ENCODE results near the gene ZFYVE19.

Gene ZFYVE19, protein sequence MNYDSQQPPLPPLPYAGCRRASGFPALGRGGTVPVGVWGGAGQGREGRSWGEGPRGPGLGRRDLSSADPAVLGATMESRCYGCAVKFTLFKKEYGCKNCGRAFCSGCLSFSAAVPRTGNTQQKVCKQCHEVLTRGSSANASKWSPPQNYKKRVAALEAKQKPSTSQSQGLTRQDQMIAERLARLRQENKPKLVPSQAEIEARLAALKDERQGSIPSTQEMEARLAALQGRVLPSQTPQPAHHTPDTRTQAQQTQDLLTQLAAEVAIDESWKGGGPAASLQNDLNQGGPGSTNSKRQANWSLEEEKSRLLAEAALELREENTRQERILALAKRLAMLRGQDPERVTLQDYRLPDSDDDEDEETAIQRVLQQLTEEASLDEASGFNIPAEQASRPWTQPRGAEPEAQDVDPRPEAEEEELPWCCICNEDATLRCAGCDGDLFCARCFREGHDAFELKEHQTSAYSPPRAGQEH

DNA sequence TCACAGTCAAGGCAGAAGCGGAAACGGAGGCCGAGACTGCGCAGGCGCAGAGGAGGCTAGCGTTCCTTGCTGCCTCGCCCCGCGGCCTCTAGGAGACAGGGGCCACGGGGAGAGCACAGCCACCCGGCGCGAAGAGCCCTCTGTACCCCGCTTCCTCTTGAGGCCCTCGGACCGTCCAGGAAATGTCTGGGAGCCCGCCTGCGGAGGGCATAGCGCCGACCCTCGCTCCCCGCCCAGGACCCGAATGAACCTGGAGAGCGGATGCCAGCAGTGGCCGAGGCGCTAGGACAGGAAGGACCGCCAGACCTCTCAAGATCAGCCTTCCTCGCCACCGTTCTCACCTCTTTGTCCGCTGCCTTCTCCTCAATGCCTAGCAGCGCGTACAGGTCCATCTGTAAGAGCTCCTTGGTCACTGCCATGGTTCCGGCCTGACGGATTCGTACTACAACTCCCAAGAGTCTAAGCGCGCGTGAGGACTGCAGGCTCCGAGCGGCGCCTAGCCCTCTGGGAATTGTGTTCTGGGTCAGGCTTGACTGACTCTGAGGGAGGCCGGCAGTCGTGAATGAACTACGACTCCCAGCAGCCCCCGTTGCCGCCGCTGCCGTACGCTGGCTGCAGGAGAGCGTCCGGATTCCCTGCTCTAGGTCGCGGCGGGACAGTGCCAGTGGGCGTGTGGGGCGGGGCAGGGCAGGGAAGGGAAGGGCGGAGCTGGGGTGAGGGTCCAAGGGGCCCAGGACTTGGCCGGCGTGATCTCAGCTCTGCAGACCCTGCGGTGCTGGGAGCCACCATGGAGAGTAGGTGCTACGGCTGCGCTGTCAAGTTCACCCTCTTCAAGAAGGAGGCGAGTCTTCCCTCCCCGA, at the start of gene ZFYVE19, which contains the start of gene DNAJC17:
Gene ZFYVE19 (plus strand): TSS at position 62 of the 860 bp plus-strand sequence. CDS start 501 bp downstream, at position 563.
Gene DNAJC17 (minus strand): TSS at position 446 of the 860 bp plus-strand sequence. CDS start 27 bp downstream, at position 419.
- peak; percentile 98 for DNase-seq (ENCODE audit: low read depth)

DNA sequence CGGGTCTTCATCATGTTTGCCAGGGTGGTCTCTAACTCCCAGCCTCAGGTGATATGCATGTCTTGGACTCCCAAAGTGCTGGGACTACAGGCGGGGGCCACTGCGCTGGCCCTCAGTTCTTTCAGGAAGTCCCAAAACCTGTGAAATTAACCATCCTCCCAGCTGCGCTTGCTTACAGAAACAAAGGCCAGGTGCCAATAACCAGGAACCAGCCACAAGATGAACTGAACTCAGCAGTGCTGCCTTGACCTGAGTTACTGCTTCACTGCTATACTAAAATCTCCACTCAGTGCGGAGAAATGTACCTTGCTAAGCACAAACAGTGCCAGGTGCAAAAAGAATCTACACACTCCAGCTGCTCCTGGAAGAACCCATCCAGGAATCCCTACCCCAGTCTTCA, 46.9 kb upstream of the ZFYVE19 start:
- DNase-seq (ENCODE audit: low read depth): no peak

DNA sequence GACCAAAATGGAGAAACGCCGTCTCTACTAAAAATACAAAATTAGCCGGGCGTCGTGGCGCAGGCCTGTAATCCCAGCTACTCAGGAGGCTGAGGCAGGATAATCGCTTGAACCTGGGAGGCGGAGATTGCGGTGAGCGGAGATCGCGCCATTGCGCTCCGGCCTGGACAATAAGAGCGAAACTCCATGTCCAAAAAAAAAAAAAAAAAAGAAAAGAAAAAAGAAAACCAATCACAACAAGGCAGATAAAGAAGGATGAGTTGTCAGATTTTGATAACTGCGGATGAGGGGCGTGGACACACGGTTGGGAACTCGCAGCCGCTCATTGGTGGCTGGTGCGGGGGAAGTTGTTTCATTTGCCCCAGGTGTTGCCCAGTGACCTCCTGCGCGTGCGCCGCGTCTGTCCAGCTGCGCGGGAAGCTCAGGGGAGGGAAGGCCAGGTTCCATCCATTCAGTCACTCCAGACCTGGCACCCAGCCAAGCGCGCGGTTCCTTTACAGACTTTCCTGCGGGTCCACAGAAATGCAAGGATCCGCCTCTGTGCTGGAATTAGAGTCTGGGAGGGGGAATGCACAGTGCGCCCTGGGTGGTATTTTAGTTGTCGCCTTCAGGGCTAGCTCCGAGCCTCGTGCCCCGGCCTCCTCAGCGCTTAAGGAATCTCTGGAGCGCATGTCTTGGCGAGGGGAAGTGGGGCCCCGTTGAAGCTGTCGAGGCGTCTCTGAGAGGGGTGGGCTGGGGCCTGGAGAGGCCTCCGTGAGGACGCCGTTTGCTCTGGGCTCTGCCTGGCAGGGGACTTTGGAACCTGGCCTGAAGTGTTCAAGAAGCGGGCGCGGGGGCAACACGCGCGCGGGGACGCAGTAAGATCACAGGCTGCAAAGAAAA, 43.7 kb upstream of the ZFYVE19 start:
- peak; percentile 15 for DNase-seq (ENCODE audit: low read depth)

DNA sequence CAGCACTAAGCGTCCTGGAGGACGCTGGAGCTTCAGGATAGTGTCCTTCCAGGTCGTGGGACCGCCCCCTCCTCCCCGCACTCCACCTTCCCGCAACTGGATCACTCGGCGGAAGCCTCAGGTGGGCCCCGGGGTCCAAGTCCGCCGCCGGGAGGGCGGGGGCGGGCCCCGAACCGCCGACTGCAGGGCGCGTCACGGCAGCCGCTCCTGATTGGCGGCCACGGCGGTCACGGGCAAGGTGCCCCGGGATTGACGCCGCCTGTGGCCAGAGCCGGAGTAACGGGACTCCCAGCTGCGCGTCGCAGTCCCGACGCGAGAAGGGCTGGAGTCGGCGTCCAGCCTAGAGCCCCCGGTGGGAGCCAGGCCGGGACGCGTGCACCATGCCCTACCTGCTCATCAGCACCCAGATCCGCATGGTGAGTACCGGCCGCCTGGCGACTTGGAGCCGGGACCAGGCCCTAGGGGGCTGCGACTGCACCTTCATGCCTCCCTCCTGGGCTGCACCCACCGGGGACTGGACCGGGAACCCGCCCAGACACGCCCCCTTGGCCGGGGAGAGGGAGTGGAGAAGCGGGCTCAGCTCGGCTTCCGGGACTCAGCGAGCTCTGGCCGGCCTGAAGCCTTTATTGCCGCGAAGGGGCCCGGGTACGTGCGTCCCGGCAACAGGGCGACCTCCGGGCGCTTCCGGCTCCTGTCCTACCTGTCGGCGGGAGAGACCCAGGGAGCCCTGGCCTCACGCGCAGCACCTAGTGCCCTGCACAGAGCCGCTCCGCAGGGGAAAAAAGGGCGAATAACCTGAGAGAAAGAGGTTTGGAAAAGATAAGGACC, 42.9 kb upstream of the ZFYVE19 start, which contains the start of gene GCHFR:
Gene GCHFR (plus strand): TSS at position 268 of the 828 bp plus-strand sequence. CDS start 113 bp downstream, at position 381.
- DNase-seq (ENCODE audit: low read depth): peak; percentile 53

DNA sequence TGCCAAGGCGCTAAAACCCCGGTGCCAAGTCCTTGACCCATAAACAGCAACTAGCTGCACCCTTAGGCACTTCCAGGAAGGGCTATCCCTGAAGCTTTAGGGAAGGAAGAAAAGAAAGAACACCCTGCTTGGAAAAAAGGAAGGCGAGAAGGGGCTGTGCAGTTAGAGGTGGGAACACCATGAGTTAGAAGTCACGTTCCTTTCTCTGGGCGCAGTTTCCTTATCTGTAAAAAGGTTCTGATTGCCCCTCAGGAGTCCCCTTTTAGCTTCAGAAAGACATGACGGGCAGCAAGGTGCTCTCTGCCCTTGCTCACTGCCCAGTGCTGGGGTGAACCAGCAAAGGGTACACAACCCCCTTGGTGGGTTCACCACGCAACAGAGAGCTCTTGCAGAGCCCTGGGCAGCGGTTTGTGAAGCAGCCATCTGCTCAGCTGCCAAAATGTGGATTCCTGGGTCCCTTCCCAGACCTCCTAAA, 42.2 kb upstream of the ZFYVE19 start:
- no peak for DNase-seq (ENCODE audit: low read depth)

DNA sequence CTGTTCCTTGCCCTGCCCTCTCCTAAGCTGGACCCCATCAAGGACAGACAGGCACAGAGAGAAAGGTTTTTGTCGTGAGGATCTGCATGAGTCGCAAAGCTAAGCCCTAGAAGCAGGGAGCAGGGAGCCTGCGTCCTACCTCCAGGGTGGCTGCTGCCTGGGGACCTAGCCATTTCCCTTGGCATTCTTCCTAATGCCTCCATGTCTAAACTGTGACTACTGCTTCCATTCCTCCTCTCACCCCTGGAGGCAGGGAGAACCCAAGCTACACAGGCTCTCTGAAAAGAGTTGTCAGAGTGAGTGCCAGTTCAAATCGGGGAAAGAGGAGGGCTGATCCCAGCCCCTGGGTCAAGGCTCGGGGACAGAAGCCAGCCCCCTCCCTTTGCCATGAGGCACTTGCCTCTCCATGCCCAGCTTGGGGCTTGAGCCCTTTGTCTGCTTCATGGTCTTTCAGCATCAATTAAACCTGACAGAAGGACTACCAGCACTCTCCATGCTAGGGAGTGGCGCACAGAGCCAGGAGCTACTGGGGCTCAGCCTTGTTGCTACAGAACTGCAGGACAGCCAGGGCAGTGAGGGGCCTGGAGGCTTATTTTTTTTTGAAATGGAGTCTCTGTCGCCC, 40.6 kb upstream of the ZFYVE19 start:
- DNase-seq (ENCODE audit: low read depth): no peak

DNA sequence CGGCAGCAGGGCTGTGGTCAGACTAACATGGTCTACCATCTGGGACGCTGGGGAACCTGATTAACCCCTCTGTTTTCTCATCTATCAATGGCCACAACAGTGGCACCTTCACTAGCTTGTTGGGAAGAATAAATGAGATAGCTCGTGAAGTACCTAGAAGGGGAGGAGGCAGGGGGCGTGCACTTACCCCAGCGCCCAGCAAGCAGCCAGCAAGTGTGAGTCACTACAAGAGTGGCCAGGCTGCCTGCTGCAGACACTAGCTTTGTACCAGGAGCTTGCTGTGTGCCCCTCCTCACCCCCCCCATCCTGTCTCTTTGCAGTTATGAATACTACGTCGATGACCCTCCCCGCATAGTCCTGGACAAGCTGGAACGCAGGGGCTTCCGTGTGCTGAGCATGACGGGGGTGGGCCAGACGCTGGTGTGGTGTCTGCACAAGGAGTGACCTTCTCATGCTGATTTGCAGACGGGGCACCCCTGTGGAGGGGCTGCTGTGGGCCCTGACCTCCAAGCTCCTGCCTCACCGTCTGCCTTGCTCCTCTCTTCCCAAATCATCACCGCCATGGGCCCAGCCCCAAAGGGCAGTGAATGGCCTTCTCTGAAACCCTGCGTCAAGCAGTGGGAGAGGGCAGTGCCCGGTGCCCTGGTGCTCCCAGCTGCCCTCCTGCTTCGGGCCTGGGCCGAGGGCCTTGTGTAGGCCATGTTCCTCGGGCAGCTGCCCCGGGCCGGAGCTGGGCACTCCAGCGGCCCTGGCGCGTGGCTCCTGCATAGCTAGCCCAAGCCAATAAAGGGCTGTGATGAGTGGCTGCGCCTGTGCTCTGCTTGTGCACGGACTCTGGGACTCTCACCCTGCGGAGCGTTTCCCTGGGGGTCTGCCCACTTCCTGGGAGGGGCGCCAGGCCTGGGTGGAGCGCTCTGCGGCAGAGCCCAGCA, 39.7 kb upstream of the ZFYVE19 start:
- no peak for DNase-seq (ENCODE audit: low read depth)

DNA sequence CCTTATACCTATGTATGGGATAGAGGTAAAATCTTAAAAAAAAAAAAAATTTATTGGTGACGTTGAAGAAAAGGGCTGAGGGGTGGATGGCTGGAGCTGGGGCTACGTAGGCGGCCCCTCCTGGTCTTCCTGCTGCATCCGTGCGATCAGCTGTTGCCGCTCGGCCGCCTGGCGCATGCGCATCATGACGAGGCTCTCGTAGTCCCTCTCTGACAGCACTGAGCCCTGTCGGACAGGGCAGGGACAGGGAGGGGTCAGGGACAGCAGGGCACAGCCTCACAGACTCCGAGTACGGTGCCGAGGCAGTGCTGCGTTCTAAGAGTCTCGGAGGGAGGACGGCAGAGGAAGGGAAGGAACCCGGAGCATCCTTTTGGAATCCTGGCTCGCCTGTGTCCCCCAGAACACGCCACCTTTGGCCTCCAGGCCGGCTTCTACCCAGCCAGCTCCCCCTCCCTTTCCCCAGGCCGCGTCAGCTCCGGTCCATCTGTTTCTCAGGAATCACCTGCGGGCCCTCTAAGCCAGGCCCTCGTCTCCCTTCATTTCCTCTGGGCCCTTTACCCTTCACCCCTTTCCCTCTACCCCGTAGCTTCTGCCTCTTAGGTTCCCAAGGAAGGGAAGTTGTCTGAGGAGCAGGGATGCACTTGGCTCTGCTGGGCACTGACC, 38.9 kb upstream of the ZFYVE19 start:
- no peak for DNase-seq (ENCODE audit: low read depth)

DNA sequence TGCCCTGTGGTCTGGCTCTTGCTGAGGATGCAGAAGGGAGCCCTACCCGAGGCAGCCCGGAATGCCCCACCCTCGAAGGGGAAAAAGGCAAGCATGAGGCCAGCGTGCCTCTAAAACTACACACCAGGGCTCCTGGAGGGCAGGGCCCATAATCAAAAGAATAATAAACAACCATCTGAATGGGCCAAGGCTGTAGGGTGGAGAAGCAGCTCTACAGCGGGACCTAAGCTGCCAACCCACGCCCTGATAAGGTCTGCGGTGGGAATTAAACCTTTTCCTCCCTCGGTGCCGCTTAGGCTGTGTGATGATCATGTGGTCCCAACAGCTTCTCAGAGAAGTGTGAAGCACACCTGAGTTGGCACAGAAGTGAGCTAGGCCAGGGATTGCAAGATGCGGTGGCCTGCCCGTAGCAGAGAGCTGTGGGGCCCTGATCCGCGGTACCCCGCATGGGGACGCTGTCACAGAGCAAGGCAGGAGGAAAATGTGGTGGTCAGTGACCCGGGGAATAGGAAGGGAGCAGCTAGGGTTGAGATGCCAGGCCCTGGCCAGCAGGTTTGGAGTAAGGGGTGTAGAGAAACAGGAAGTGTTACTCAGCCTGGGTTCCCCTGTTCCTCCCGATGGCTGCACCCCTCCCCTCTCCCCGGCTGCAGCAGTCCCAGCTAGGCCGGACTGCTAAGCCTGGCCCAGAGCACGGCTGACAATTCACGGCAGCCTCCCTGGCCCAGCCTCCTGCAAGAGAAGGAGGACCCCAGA, 38.2 kb upstream of the ZFYVE19 start:
- no peak for DNase-seq (ENCODE audit: low read depth)

DNA sequence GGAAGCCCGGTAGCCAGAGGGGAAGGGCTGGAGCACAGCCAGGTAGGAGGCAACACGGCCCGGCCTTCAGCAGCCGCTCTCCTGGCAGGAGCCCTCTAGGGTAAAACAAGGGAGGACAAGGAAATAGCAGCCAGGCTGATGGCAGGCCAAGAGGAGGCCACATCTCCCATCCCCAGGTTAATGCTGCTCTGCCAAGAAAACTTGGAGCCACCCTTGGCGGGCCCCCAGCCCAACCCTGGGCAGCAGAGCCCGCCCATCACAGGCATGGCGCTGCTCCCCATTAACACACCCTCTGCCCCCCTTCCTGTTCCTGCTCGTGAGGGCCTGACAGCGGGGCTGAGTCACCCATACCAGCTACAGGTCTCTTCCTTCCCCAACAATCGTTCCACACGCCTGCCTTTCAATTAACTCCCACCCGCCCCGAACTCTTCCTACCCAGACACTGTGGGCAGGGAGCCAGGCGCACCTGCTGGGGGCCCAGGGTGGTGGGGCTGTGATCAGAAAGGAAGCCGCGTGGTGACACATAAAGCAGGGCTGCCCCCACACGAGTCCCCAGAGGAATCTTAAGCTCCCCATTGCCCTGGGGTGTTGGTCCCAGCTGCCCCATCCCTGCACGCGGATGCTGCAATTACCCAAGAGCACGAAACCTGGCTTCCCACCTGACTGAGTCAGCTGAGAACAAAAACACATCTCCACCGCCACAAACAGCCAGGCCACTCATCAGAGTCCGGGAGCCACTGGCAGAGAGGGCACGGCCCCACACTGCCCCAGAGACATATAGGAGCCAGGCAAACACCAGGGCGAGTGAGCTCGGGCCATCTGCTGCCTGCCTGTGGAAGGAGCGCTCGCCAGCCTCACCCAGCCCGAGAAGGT, 37.4 kb upstream of the ZFYVE19 start, which contains the start of gene C15orf62:
Gene C15orf62 (plus strand): TSS at position 707 of the 873 bp plus-strand sequence. CDS start 516 bp downstream, outside the sequence.
- no peak for DNase-seq (ENCODE audit: low read depth)

DNA sequence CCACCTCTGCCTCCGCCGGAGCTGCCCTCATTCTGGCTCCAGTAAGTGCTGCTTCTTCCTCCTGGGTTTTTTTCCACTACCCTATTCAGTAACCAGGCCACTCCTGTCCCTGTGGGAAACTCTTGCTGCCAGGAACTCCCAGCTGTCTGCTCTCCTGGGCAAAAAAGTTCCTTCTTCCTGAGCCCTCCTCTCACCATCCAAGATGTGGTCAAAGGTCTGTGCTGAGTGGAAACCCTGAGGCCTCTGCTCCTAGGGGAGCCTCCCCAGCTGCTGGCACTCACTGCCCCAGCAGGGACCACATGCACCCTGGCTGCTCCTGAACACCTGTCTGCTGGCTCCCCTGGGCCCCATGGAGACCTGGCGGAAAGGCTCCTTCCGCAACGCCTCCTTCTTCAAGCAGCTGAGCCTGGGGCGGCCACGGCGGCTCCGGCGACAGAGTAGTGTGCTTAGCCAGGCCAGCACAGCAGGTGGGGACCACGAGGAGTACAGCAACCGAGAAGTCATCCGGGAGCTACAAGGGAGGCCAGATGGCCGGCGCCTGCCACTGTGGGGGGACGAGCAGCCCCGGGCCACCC, 36.7 kb upstream of the ZFYVE19 start:
- no peak for DNase-seq (ENCODE audit: low read depth)

DNA sequence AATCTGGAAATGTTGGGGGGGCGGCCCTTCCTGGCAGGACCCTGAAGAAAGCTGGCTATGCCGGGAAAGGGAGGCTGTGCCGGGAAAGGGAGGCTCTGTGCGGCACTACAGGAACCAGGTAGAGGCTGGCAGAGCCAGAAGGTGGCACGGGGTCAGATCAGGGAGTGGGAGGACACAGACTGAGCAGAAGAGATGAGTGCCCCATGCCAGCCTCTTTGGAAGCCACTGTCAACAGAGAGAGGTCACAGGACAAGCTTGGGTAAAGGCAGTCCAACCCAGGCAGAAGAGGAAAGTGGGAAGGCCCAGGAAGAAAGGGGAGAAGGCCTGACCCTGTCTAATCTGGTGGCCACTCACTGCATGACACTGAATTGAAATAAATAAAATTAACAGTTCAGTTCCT, 35.6 kb upstream of the ZFYVE19 start:
- no peak for DNase-seq (ENCODE audit: low read depth)

DNA sequence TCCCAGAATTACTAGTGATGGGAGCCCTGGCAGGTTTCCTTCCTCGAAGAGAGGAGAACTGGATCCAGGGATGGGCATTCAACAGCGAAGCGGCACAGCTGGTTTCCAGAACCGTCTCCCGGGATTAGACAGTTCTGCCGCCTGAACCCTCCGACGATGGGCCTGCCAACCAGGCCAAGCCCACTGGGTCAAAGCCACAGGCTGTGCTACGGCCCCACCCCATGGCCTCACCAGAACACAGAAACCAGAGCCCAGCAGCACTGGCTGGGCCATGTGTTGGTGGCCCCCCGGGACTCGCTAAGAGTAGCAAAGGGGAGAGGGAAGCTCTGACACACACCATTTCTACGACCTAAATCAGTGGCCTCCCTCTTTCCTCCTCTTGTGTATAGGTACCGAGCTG, 34.9 kb upstream of the ZFYVE19 start:
- no peak for DNase-seq (ENCODE audit: low read depth)

DNA sequence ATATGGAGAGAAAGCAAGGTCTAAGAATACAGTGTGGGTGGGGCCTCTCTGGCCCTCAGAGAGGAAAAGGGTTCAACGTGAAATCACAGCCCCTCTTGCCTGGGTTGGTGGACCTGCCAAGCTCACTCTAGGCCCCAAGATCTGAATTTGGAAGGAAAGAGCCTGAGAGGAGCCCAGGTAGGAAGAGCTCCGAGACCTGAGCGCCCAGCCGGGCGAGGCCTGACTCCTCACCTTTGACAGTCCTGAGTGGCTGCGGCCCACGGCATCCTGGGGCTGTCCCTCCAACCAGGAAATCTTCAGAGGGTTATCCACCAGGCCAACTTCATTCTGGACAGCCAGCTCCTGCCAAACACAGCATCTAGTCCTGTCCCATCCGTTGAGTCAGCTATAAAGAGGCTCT, 33.4 kb upstream of the ZFYVE19 start:
- no peak for DNase-seq (ENCODE audit: low read depth)

DNA sequence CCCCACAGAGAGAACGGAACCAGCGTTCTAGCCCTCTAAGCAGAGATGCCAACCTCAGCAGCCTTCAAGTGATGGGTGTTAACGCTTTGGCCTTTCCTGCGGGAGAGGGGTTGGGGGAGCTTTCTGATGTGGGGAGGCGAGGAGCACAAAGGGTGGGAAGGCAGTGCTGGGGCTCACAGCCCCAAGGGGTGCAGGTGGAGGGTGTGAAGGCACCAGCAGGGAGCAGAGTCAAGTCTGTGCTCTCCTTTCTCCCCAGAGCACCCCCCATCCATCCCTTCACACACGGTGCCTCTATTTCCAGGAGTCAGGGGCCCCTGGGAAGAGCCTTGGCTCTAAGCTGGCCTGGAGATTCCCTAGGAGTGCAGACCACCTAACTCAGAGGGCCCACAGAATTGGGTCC, 33.0 kb upstream of the ZFYVE19 start:
- DNase-seq (ENCODE audit: low read depth): no peak

DNA sequence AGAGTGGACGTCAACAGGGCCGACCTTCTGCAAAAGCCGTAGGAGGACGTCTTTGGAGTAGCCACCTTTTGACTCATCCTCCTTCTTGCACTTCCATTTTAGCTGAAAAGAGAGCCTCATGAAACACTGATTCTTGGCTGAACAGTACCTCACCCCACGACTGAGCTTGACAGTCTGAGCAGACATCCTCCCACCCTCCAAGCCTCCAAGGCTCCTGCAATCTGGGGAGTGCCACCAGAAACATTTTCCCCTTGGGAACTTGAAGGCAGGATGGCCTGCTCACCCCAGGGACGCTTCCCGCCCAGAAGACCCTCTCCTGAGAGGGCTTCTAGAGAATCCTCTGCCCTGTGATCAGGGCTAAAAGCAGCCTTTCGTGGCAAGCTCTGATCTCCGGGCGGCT, 31.9 kb upstream of the ZFYVE19 start:
- no peak for DNase-seq (ENCODE audit: low read depth)

All from fibroblast of gingiva (primary cell).